Glutamatergic neuron (in vitro differentiated cells): Measurements from ENCODE around the gene MYO5A. TPM values are rescaled to one million over a fixed set of nuclear protein-coding genes. Genes with fewer than 3 reads are reported as not detected.

Experiments
- DNase-seq: peaks from one replicate; pipeline ENCODE4 v3.0.0; 2022
- H3K27ac Mint-ChIP-seq: one replicate; pipeline ENCODE4 v1.8.0; 2020; ENCODE audit warnings: mild to moderate bottlenecking, mixed read lengths, inconsistent platforms; ENCODE audit not compliant: unreplicated experiment
- H3K27me3 Mint-ChIP-seq: one replicate; pipeline ENCODE4 v1.8.0; 2020; ENCODE audit warnings: mild to moderate bottlenecking, moderate library complexity, mixed read lengths, inconsistent platforms; ENCODE audit not compliant: unreplicated experiment
- H3K36me3 Mint-ChIP-seq: one replicate; pipeline ENCODE4 v1.8.0; 2020; ENCODE audit warnings: mild to moderate bottlenecking, mixed read lengths, inconsistent platforms; ENCODE audit not compliant: unreplicated experiment
- H3K4me1 Mint-ChIP-seq: one replicate; pipeline ENCODE4 v1.8.0; 2020; ENCODE audit warnings: mild to moderate bottlenecking, low read depth, mixed read lengths, inconsistent platforms; ENCODE audit not compliant: unreplicated experiment
- H3K4me3 Mint-ChIP-seq: one replicate; pipeline ENCODE4 v1.8.0; 2020; ENCODE audit warnings: mild to moderate bottlenecking, mixed read lengths, inconsistent platforms; ENCODE audit not compliant: unreplicated experiment
- H3K9me3 Mint-ChIP-seq: one replicate; pipeline ENCODE4 v1.8.0; 2020; ENCODE audit warnings: mild to moderate bottlenecking, moderate library complexity, mixed read lengths, inconsistent platforms; ENCODE audit not compliant: unreplicated experiment
- total RNA-seq: library from RNA; stranded (reverse); fragmentation: NEBNext Ultra II Directional; extraction: Animal tissue kit (Norgen Biotek cat#: 25700); gene quantifications from one replicate; pipeline ENCODE4 v1.2.1, GENCODE V29; 2021; ENCODE audit not compliant: unreplicated experiment
- TF ChIP-seq, protein P1 (sequence below): fragments of 200-600 bp; sonication (generic); IDR thresholded peaks from one replicate; pipeline ENCODE4 v1.5.0; 2021; ENCODE audit not compliant: partially characterized antibody, unreplicated experiment

Gene MYO5A
- total RNA-seq, 1 donor from 2014 or later = 61.0 TPM

DNA sequence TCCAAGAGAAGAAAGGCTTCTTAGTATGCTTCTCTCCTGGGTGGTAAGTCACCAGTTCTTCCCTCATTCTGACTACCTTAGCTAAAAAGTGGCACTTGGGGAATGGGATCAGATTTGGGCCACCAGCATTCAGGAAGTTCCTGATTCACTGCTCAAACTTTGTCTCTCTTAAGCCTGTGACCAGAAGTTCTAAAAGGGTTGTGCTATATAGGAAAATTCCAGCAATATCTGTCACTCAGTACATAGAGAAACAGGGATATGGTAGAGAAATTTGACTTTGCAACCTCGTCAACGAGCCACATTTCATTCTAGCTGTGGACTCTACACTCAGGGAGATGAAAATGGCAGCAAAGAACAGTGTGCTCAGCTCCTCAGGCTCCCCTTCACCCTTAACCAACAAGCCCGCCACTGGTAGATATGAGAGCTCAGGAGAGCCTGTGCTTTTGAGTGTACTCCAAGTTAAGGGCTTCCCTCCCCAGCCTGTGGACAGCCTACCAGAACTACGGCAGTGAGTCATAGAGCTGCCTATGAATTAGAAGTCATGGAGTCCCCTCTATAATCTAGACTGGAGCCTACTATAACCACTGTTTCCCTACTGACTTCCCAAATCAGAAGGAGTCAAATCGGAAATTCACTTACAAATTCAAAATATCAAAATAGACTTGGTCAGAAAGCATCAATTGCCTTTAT, 180.5 kb downstream of the MYO5A start:
- Mint-ChIP-seq H3K9me3 (no peaks in the 10 kb centered on the region), H3K36me3 (no peaks in the 10 kb centered on the region), H3K27ac (no peak overlapping the region), H3K4me1 (no peaks in the 10 kb centered on the region), H3K4me3 (no peak overlapping the region), H3K27me3 (no peaks in the 10 kb centered on the region)
- TF ChIP-seq, protein P1, sequence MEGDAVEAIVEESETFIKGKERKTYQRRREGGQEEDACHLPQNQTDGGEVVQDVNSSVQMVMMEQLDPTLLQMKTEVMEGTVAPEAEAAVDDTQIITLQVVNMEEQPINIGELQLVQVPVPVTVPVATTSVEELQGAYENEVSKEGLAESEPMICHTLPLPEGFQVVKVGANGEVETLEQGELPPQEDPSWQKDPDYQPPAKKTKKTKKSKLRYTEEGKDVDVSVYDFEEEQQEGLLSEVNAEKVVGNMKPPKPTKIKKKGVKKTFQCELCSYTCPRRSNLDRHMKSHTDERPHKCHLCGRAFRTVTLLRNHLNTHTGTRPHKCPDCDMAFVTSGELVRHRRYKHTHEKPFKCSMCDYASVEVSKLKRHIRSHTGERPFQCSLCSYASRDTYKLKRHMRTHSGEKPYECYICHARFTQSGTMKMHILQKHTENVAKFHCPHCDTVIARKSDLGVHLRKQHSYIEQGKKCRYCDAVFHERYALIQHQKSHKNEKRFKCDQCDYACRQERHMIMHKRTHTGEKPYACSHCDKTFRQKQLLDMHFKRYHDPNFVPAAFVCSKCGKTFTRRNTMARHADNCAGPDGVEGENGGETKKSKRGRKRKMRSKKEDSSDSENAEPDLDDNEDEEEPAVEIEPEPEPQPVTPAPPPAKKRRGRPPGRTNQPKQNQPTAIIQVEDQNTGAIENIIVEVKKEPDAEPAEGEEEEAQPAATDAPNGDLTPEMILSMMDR = no peak
- DNase-seq = no peak

DNA sequence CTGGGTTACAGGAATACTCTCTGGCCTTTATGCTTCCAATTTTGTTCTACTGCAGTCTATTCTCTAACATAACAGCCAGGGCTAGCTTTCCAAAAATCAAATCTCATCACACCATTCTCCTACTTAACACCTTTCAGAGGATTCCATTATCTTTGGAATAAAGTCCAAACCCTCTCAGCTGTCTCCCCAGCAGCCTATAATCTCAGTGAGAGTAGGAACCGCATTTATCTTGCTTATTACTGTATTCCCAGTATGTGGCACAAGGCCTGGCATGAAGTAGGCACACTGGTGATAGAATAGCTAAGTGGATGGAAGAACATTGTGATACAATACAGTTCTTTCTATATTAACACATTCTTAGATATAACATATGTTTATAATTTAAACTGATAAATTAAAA, 184.1 kb downstream of the MYO5A start:
- no peak overlapping the region for H3K4me3 Mint-ChIP-seq
- no peaks in the 10 kb centered on the region for H3K9me3 Mint-ChIP-seq
- no peak overlapping the region for H3K27ac Mint-ChIP-seq
- H3K4me1 Mint-ChIP-seq = peaks cover 8% of the 10 kb centered on the region
- DNase-seq = no peak
- no peaks in the 10 kb centered on the region for H3K36me3 Mint-ChIP-seq
- TF ChIP-seq, protein P1 = no peak
- H3K27me3 Mint-ChIP-seq = no peaks in the 10 kb centered on the region

GRCh38 chr15:52343831-52344230, 184.8 kb downstream of the MYO5A start:
- Mint-ChIP-seq H3K27ac (no peak overlapping the region), H3K4me3 (no peak overlapping the region), H3K9me3 (no peaks in the 10 kb centered on the region), H3K36me3 (no peaks in the 10 kb centered on the region), H3K4me1 (peaks cover 9% of the 10 kb centered on the region), H3K27me3 (no peaks in the 10 kb centered on the region)
- TF ChIP-seq, protein P1 = no peak
- DNase-seq = no peak

- Mint-ChIP-seq H3K27ac (peak overlapping the region; percentile 25), H3K9me3 (no peaks in the 10 kb centered on the region), H3K27me3 (peaks cover 2% of the 10 kb centered on the region), H3K4me1 (peaks cover 24% of the 10 kb centered on the region), H3K36me3 (no peaks in the 10 kb centered on the region), H3K4me3 (no peak overlapping the region)
- TF ChIP-seq, protein P1 = no peak
- peak; percentile 26 for DNase-seq
Measured at GRCh38 chr15:52340093-52340492, 188.6 kb downstream of the MYO5A start.

DNA sequence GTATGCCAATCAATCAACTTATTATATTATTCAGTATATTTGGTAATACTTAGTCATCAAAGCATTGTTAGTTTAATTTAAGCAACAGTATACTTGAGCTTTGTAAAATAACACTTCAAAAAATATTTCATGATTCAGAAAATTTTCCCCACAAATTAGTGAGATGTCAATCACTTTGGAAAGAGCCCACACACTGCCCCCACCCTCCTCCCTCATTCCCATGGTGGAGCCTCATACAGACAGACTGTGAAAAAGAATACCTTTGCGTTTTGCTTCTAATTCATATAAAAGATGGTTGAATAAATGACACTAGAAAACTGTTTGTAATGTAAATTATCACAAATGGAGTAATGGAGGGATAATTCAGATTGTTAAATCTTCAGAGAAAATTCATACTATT, 189.8 kb downstream of the MYO5A start:
- no peak for DNase-seq
- Mint-ChIP-seq H3K9me3 (no peaks in the 10 kb centered on the region), H3K36me3 (no peaks in the 10 kb centered on the region), H3K27ac (no peak overlapping the region), H3K4me1 (peaks cover 24% of the 10 kb centered on the region), H3K27me3 (peaks cover 2% of the 10 kb centered on the region), H3K4me3 (no peak overlapping the region)
- TF ChIP-seq, protein P1 = no peak
